ENCODE measurements around the gene STXBP5. TPM values are rescaled to one million over a fixed set of nuclear protein-coding genes. Genes with fewer than 3 reads are reported as not detected.

STXBP5 gene
- polyA plus RNA-seq, 1 donor (not counting 4 experiments of a cell fraction or from before 2014, with no cell fraction given), result 19.4 TPM

GRCh38 chr6:147282566-147282959 is 78.3 kb downstream of the STXBP5 start:
- no peak overlapping the region for H3K27ac ChIP-seq (ENCODE audit: control insufficient read depth, insufficient read depth, low read length)
- H3K79me2 ChIP-seq (ENCODE audit: control insufficient read depth, insufficient read depth, low read length), result no peaks in the 10 kb centered on the region
- H3K9me1 ChIP-seq (ENCODE audit: control insufficient read depth, extremely low read depth, insufficient read depth, low read length), result no peaks in the 10 kb centered on the region
- H3K36me3 ChIP-seq (ENCODE audit: control insufficient read depth in 2 of 2, extremely low read depth in 1 of 2, insufficient read depth in 2 of 2, low read length in 2 of 2), result peaks cover 0 to 3% of the 10 kb centered on the region in 2 experiments
- H3K9me3 ChIP-seq (ENCODE audit: control insufficient read depth, low read depth, low read length), result no peaks in the 10 kb centered on the region
- no peaks in the 10 kb centered on the region for H3K27me3 ChIP-seq (ENCODE audit: control insufficient read depth, extremely low read depth, insufficient read depth, low read length)
- no peaks in the 10 kb centered on the region for H4K20me1 ChIP-seq (ENCODE audit: control insufficient read depth, extremely low read depth, insufficient read depth, low read length)
- FAIRE-seq, result no peak
- H3K4me1 ChIP-seq (ENCODE audit: control insufficient read depth, extremely low read depth, insufficient read depth, low read length), result peaks cover 4% of the 10 kb centered on the region
- H2AFZ ChIP-seq (ENCODE audit: control insufficient read depth, low read length), result no peak overlapping the region
- no peak for DNase-seq (ENCODE audit: low read depth, low spot score)
- no peak overlapping the region for H3K4me3 ChIP-seq (ENCODE audit: control insufficient read depth in 2 of 3, extremely low read depth in 1 of 3, insufficient read depth in 2 of 3, low read depth in 1 of 3, low read length in 3 of 3)
- no peak overlapping the region for H3K9ac ChIP-seq (ENCODE audit: control insufficient read depth, extremely low read depth, insufficient read depth, low read length)
- TF ChIP-seq EZH2 (IDR thresholded peaks at IDR 0.05; ENCODE audit: low read length), result no peak
- no peak for TF ChIP-seq CTCF (optimal IDR thresholded peaks at IDR 0.05 in 1 of 3, IDR thresholded peaks at IDR 0.05 in 1 of 3, conservative IDR thresholded peaks at IDR 0.05 in 1 of 3; ENCODE audit: extremely low read depth in 1 of 3, insufficient read depth in 2 of 3, low read length in 3 of 3)
- dilution Hi-C loops (cut with MboI; ENCODE audit: extremely low pct_ligation_motif_present, low sequenced_read_pairs), result no loop called here
- no peak overlapping the region for H3K4me2 ChIP-seq (ENCODE audit: control insufficient read depth, extremely low read depth, insufficient read depth, low read depth, low read length)

DNA sequence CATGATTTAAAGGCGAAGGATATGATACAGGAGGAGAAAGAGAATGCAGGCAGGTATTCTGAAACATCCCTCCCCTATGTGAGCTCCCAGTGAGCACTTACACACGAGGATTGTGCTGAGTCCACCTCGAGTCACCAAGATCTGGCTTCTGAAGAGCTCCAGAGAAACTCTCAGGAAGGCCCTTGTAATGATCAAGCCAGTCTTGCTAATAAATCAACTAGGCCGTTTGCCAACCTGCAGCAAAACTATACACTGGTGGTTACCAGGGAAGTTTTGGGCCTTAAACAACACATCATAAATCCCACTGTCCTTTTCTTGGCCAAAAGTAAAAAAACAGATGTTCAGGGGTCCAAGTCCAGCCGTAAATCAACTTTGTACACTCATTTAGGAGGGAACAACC is 79.2 kb downstream of the STXBP5 start:
- Histone ChIP-seq H3K4me3 (ENCODE audit: control insufficient read depth in 2 of 3, extremely low read depth in 1 of 3, insufficient read depth in 2 of 3, low read depth in 1 of 3, low read length in 3 of 3) (no peak overlapping the region), H3K9me3 (ENCODE audit: control insufficient read depth, low read depth, low read length) (no peaks in the 10 kb centered on the region), H3K4me1 (ENCODE audit: control insufficient read depth, extremely low read depth, insufficient read depth, low read length) (peaks cover 13% of the 10 kb centered on the region), H4K20me1 (ENCODE audit: control insufficient read depth, extremely low read depth, insufficient read depth, low read length) (no peaks in the 10 kb centered on the region), H3K9me1 (ENCODE audit: control insufficient read depth, extremely low read depth, insufficient read depth, low read length) (no peaks in the 10 kb centered on the region), H3K27me3 (ENCODE audit: control insufficient read depth, extremely low read depth, insufficient read depth, low read length) (no peaks in the 10 kb centered on the region), H2AFZ (ENCODE audit: control insufficient read depth, low read length) (no peak overlapping the region), H3K4me2 (ENCODE audit: control insufficient read depth, extremely low read depth, insufficient read depth, low read depth, low read length) (no peak overlapping the region), H3K9ac (ENCODE audit: control insufficient read depth, extremely low read depth, insufficient read depth, low read length) (no peak overlapping the region), H3K36me3 (ENCODE audit: control insufficient read depth in 2 of 2, extremely low read depth in 1 of 2, insufficient read depth in 2 of 2, low read length in 2 of 2) (peaks cover 0 to 3% of the 10 kb centered on the region in 2 experiments), H3K27ac (ENCODE audit: control insufficient read depth, insufficient read depth, low read length) (no peak overlapping the region), H3K79me2 (ENCODE audit: control insufficient read depth, insufficient read depth, low read length) (no peaks in the 10 kb centered on the region)
- no peak for DNase-seq (ENCODE audit: low read depth, low spot score)
- dilution Hi-C loops (cut with MboI; ENCODE audit: extremely low pct_ligation_motif_present, low sequenced_read_pairs), result no loop called here
- no peak for FAIRE-seq
- TF ChIP-seq CTCF (optimal IDR thresholded peaks at IDR 0.05 in 1 of 3, IDR thresholded peaks at IDR 0.05 in 1 of 3, conservative IDR thresholded peaks at IDR 0.05 in 1 of 3; ENCODE audit: extremely low read depth in 1 of 3, insufficient read depth in 2 of 3, low read length in 3 of 3) (no peak), EZH2 (IDR thresholded peaks at IDR 0.05; ENCODE audit: low read length) (no peak)
